ENCODE measurements around the gene KIAA0513.

KIAA0513 gene

GRCh38 chr16:85027349-85027957 is at the start of gene KIAA0513:
TSS of gene KIAA0513 (plus strand) at chr16:85027795. CDS start at chr16:85067072, 39,277 bp downstream.
- TF ChIP-seq, protein P1, sequence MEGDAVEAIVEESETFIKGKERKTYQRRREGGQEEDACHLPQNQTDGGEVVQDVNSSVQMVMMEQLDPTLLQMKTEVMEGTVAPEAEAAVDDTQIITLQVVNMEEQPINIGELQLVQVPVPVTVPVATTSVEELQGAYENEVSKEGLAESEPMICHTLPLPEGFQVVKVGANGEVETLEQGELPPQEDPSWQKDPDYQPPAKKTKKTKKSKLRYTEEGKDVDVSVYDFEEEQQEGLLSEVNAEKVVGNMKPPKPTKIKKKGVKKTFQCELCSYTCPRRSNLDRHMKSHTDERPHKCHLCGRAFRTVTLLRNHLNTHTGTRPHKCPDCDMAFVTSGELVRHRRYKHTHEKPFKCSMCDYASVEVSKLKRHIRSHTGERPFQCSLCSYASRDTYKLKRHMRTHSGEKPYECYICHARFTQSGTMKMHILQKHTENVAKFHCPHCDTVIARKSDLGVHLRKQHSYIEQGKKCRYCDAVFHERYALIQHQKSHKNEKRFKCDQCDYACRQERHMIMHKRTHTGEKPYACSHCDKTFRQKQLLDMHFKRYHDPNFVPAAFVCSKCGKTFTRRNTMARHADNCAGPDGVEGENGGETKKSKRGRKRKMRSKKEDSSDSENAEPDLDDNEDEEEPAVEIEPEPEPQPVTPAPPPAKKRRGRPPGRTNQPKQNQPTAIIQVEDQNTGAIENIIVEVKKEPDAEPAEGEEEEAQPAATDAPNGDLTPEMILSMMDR (conservative IDR thresholded peaks at IDR 0.05): no peak
- peak; percentile 51; the same call in 1 of the 2 replicates for TF ChIP-seq ZFX (IDR thresholded peaks at IDR 0.05)
- peak within 1 kb of the TSS; percentile 75 for H3K27ac ChIP-seq

DNA sequence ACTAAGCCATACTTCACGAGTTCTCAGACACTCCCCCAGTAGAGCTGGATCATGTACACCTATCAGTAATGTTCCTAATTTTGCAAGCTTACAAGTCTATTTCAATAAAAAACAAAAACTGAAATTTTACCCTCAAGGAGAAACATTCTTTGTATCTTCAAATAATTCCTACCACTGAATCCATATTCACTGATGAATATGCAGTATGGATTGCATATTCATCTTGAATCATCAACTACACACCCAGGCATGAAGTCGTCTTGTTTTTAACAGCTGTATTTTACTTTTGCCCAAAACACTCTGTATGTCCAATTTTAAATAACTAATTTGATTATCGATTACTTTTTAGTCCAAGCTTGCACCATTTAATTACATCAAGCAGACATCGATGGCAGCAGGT is 48.1 kb upstream of the KIAA0513 start:
- TF ChIP-seq ZFX (IDR thresholded peaks at IDR 0.05): no peak
- TF ChIP-seq, protein P1 (conservative IDR thresholded peaks at IDR 0.05): no peak
- no peak overlapping the region for H3K27ac ChIP-seq

DNA sequence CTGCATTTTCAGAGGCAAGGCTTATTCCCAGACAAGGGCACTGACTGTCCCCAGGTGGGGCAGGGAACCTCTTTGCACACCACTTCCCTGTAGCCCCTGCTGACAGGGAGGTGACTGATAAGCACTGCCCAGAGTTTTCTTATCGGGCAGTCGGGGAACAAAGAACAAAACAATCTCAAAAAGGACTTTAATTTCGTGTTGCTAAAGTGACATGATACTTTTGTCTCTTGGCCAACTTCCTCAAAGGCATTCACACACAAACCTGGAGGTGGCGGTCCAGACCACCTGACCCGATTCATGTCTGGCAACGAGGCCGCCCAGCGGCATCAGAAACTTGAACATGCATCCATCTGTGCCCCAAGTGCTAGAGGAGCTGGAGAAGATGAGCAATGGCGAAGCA is 45.2 kb upstream of the KIAA0513 start:
- TF ChIP-seq, protein P1 (conservative IDR thresholded peaks at IDR 0.05): no peak
- TF ChIP-seq ZFX (IDR thresholded peaks at IDR 0.05): no peak
- no peak overlapping the region for H3K27ac ChIP-seq

GRCh38 chr16:84985079-84986065 is 42.2 kb upstream of the KIAA0513 start:
- no peak for TF ChIP-seq ZFX (IDR thresholded peaks at IDR 0.05)
- TF ChIP-seq, protein P1 (conservative IDR thresholded peaks at IDR 0.05): no peak
- no peak overlapping the region for H3K27ac ChIP-seq

DNA sequence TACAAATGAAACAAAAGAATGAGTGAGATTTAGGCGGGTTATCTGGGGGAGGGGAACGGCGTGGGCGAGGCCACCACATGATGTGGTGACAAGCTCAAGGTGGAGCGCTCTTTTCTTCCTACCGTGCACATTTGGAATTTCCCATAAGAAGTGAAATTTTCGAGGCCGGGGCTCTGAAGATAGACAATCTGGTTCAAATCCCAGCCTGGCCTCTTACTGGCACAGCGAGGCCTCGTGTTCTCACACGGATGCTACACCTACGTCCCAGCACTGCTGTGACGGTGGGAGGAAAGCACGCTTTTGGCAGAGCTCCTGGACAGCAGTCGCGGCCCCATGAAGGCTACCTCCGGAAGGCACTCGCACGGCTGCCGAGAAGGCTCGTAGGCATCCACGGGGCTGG is 41.5 kb upstream of the KIAA0513 start:
- H3K27ac ChIP-seq: no peak overlapping the region
- TF ChIP-seq, protein P1 (conservative IDR thresholded peaks at IDR 0.05): no peak
- TF ChIP-seq ZFX (IDR thresholded peaks at IDR 0.05): no peak

- H3K27ac ChIP-seq: no peak overlapping the region
- TF ChIP-seq ZFX (IDR thresholded peaks at IDR 0.05): no peak
- TF ChIP-seq, protein P1 (conservative IDR thresholded peaks at IDR 0.05): no peak
Measured at GRCh38 chr16:84986879-84987278, 40.7 kb upstream of the KIAA0513 start.
